GM12873 (cell line): Measurements from ENCODE around the gene KRT20.

ENCODE experiments used
- CTCF ChIP-seq: IDR thresholded peaks from 2 replicates; pipeline ENCODE4 v1.5.1; 2012; ENCODE audit warnings: low read depth, mild to moderate bottlenecking, moderate library complexity, low read length, control low read depth; ENCODE audit not compliant: insufficient read depth; ENCODE audit errors: missing control alignments

The KRT20 gene

GRCh38 chr17:40873801-40874200, 11.2 kb downstream of the KRT20 start:
- no peak for TF ChIP-seq CTCF

GRCh38 chr17:40873255-40873654, 11.8 kb downstream of the KRT20 start:
- no peak for TF ChIP-seq CTCF

GRCh38 chr17:40872416-40872815, 12.6 kb downstream of the KRT20 start:
- TF ChIP-seq CTCF = no peak

- TF ChIP-seq CTCF = no peak
These were observed 13.7 kb downstream of the KRT20 start for GRCh38 chr17:40871316-40871715.

GRCh38 chr17:40870136-40870535, 14.9 kb downstream of the KRT20 start:
- TF ChIP-seq CTCF = no peak

- no peak for TF ChIP-seq CTCF
These were observed 18.2 kb downstream of the KRT20 start, which contains the start of gene KRT12 for GRCh38 chr17:40866838-40867237. TSS of gene KRT12 (minus strand) at chr17:40867223. CDS start at chr17:40867186, 37 bp downstream.

- no peak for TF ChIP-seq CTCF
These were observed 20.2 kb downstream of the KRT20 start for GRCh38 chr17:40864661-40865390.
